Inflammatory macrophage (primary cell): ENCODE results near the gene SPATS2.
"Not testable (repeated sequence)": the region's sequence is repeated elsewhere in the genome, so short reads cannot be mapped to it uniquely, and the experiment has no call there.

Experiments
- DNase-seq, 2 donors: peaks; one replicate each; pipeline ENCODE4 v3.0.0-alpha.2; 2020 to 2022

Gene SPATS2

GRCh38 chr12:49410818-49411217 is 43.6 kb downstream of the SPATS2 start:
- DNase-seq: peak; percentile 62 to 64

GRCh38 chr12:49413010-49413409 is 45.7 kb downstream of the SPATS2 start:
- DNase-seq: peak in 1 of 2 donors; percentile 31

- DNase-seq: no peak
These were observed 46.5 kb downstream of the SPATS2 start for GRCh38 chr12:49413796-49414195.

GRCh38 chr12:49414364-49414763 is 47.1 kb downstream of the SPATS2 start:
- DNase-seq: no peak

GRCh38 chr12:49415521-49415970 is 48.3 kb downstream of the SPATS2 start:
- no peak for DNase-seq

- DNase-seq: no peak
These were observed 49.6 kb downstream of the SPATS2 start for GRCh38 chr12:49416892-49417291.

GRCh38 chr12:49417558-49417957 is 50.3 kb downstream of the SPATS2 start:
- no peak for DNase-seq

GRCh38 chr12:49420556-49420955 is 53.3 kb downstream of the SPATS2 start:
- DNase-seq: no peak

GRCh38 chr12:49422114-49422513 is 54.9 kb downstream of the SPATS2 start:
- no peak for DNase-seq

GRCh38 chr12:49428793-49429192 is 61.5 kb downstream of the SPATS2 start:
- DNase-seq: peak; percentile 87

- no peak for DNase-seq
These were observed 65.4 kb downstream of the SPATS2 start for GRCh38 chr12:49432616-49433015.

- DNase-seq: not testable (repeated sequence)
These were observed 69.5 kb downstream of the SPATS2 start for GRCh38 chr12:49436799-49437198.

- DNase-seq: no peak
These were observed 71.8 kb downstream of the SPATS2 start for GRCh38 chr12:49439042-49439441.

- peak; percentile 45 to 79 for DNase-seq
These were observed 72.8 kb downstream of the SPATS2 start for GRCh38 chr12:49440035-49440434.

- no peak for DNase-seq
These were observed 75.7 kb downstream of the SPATS2 start for GRCh38 chr12:49442915-49443314.

GRCh38 chr12:49446571-49446970 is 79.3 kb downstream of the SPATS2 start:
- no peak for DNase-seq

GRCh38 chr12:49448858-49449257 is 81.6 kb downstream of the SPATS2 start:
- no peak for DNase-seq

- DNase-seq: no peak
These were observed 84.4 kb downstream of the SPATS2 start for GRCh38 chr12:49451468-49452259.

GRCh38 chr12:49455501-49455900 is 88.2 kb downstream of the SPATS2 start:
- no peak for DNase-seq

- DNase-seq: no peak
These were observed 88.9 kb downstream of the SPATS2 start for GRCh38 chr12:49456131-49456679.

- no peak for DNase-seq
These were observed 91.6 kb downstream of the SPATS2 start for GRCh38 chr12:49458816-49459215.

- DNase-seq: no peak
These were observed 94.0 kb downstream of the SPATS2 start for GRCh38 chr12:49461221-49461620.

GRCh38 chr12:49462083-49462744 is 95.0 kb downstream of the SPATS2 start:
- DNase-seq: no peak

GRCh38 chr12:49465132-49465531 is 97.9 kb downstream of the SPATS2 start:
- no peak for DNase-seq
